Smooth muscle cell (in vitro differentiated cells): ENCODE data around the gene USP3. TPM values are rescaled to one million over a fixed set of nuclear protein-coding genes. Genes with fewer than 3 reads are reported as not detected.

ENCODE experiments used
- DNase-seq: peaks from one replicate; lab custom pipeline; 2025; ENCODE audit not compliant: unreplicated experiment; lab: John Stamatoyannopoulos, UW
- H2AFZ ChIP-seq: fragments of 200-600 bp; sonication (generic); 2 replicates; pipeline ENCODE4 v1.6.0; 2016; ENCODE audit warnings: antibody characterized with exemption, low read depth, mild to moderate bottlenecking
- H3F3A ChIP-seq: fragments of 200-600 bp; sonication (generic); 2 replicates; pipeline ENCODE4 v1.6.0; 2017; ENCODE audit warnings: antibody characterized with exemption, low read depth
- H3K27ac ChIP-seq: fragments of 200-600 bp; sonication (generic); 2 replicates; pipeline ENCODE4 v1.5.1; 2016; ENCODE audit warnings: low read depth, mild to moderate bottlenecking
- H3K27me3 ChIP-seq: fragments of 200-600 bp; sonication (generic); 2 replicates; pipeline ENCODE4 v1.6.1; 2016; ENCODE audit warnings: low read depth, mild to moderate bottlenecking
- H3K36me3 ChIP-seq: fragments of 200-600 bp; sonication (generic); 2 replicates; pipeline ENCODE4 v1.5.1; 2016; ENCODE audit warnings: low read depth
- H3K4me1 ChIP-seq: fragments of 200-600 bp; sonication (generic); 2 replicates; pipeline ENCODE4 v1.5.1; 2016; ENCODE audit warnings: low read depth
- H3K4me2 ChIP-seq: fragments of 200-600 bp; sonication (generic); 2 replicates; pipeline ENCODE4 v1.6.0; 2016; ENCODE audit warnings: mild to moderate bottlenecking
- H3K4me3 ChIP-seq: fragments of 200-600 bp; sonication (generic); 2 replicates; pipeline ENCODE4 v1.5.1; 2016; ENCODE audit warnings: mild to moderate bottlenecking
- H3K79me2 ChIP-seq: fragments of 200-600 bp; sonication (generic); 2 replicates; pipeline ENCODE4 v1.6.0; 2016; ENCODE audit warnings: low read depth, mild to moderate bottlenecking
- H3K9ac ChIP-seq: fragments of 200-600 bp; sonication (generic); 2 replicates; pipeline ENCODE4 v1.6.0; 2016; ENCODE audit warnings: low read depth
- H3K9me3 ChIP-seq: fragments of 200-600 bp; sonication (generic); replicated peaks from 2 replicates; pipeline ENCODE4 v1.5.1; 2016; ENCODE audit warnings: low read depth
- H4K20me1 ChIP-seq: fragments of 200-600 bp; sonication (generic); 2 replicates; pipeline ENCODE4 v1.6.0; 2016; ENCODE audit warnings: low read depth
- WGBS: methylation state at CpG from one replicate; pipeline ENCODE4 v1.1.7; 2016; ENCODE audit warnings: low lambda C conversion rate; 5-methylcytosine and 5-hydroxymethylcytosine counted together
- polyA plus RNA-seq: library from polyadenylated mRNA; unstranded; fragments of >200 nt; fragmentation: Nextera tagmentation; extraction: Ambion mirVana; gene quantifications from 2 replicates; pipeline ENCODE4 v1.2.1, GENCODE V29; 2016
- total RNA-seq: library from RNA; depleted of rRNA; stranded (reverse); fragments of >200 nt; gene quantifications from 2 replicates; pipeline ENCODE4 v1.2.3, GENCODE V29; 2014
- TF ChIP-seq, protein P1 (sequence below): fragments of 200-600 bp; sonication (generic); IDR thresholded peaks from 2 replicates; pipeline ENCODE4 v1.5.1; 2017; ENCODE audit warnings: borderline replicate concordance, mild to moderate bottlenecking, antibody characterized with exemption; ENCODE audit not compliant: insufficient read depth, poor library complexity, severe bottlenecking

The USP3 gene
- total and polyA plus RNA-seq, 2 experiments from 2014 or later, result 17.1 to 26.2 TPM

DNA sequence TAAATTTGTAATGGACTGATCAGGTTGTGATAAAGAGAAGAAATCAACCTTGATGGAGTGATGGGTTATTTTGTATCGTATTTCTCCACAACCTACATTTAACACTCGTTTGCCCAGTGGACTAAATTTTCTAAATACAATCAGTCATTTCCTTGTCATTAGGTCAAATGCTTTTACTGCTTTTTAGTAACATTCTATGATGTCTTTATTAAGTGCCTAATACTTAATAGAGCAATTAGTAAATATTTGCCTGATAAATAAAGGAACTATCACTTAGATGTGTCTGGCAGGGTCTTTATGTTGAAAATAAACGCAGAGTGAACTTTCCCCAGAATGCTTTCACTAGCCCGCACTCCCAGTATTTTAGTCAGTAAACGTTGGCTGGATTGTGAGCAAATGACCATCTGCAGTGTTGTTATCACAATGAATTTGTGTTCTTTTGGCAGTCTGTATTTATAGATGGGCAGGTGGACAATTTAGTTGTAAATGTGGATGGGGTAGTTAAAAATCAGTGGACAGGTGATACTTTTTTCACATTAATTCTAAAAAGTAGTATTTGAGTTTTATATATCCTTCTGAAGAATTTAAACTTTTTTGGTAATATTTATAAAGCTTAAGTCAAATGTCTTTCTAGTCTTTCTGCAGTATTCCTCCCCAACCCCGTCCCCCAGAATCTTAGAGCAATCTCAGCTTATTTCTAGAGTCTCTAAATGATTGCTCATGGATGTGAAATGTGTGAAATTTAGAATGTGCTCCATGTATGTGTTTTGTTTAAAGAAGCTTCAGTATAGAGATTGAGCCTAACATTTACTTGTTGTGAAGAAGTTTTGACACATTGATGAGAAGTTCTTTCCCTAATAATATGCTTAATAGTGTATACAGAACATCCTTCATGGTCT lies 4.9 kb downstream of the USP3 start:
- H3K9me3 ChIP-seq, result no peaks in the 10 kb centered on the region
- peak overlapping the region; percentile 58 for H3K4me2 ChIP-seq
- H3K4me1 ChIP-seq, result peaks cover 33% of the 10 kb centered on the region
- H3K9ac ChIP-seq, result no peak overlapping the region
- no peak for DNase-seq
- no peak overlapping the region for H3K4me3 ChIP-seq
- no peaks in the 10 kb centered on the region for H3K27me3 ChIP-seq
- peaks cover 90% of the 10 kb centered on the region for H3K79me2 ChIP-seq
- H2AFZ ChIP-seq, result no peak overlapping the region
- WGBS, result 66% methylated on average over 6 of the region's 6 CpGs
- H3K36me3 ChIP-seq, result no peaks in the 10 kb centered on the region
- H3F3A ChIP-seq, result peaks cover 13% of the 10 kb centered on the region
- H4K20me1 ChIP-seq, result peaks cover 86% of the 10 kb centered on the region
- peak overlapping the region; percentile 62 for H3K27ac ChIP-seq
- TF ChIP-seq, protein P1, sequence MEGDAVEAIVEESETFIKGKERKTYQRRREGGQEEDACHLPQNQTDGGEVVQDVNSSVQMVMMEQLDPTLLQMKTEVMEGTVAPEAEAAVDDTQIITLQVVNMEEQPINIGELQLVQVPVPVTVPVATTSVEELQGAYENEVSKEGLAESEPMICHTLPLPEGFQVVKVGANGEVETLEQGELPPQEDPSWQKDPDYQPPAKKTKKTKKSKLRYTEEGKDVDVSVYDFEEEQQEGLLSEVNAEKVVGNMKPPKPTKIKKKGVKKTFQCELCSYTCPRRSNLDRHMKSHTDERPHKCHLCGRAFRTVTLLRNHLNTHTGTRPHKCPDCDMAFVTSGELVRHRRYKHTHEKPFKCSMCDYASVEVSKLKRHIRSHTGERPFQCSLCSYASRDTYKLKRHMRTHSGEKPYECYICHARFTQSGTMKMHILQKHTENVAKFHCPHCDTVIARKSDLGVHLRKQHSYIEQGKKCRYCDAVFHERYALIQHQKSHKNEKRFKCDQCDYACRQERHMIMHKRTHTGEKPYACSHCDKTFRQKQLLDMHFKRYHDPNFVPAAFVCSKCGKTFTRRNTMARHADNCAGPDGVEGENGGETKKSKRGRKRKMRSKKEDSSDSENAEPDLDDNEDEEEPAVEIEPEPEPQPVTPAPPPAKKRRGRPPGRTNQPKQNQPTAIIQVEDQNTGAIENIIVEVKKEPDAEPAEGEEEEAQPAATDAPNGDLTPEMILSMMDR, result no peak

DNA sequence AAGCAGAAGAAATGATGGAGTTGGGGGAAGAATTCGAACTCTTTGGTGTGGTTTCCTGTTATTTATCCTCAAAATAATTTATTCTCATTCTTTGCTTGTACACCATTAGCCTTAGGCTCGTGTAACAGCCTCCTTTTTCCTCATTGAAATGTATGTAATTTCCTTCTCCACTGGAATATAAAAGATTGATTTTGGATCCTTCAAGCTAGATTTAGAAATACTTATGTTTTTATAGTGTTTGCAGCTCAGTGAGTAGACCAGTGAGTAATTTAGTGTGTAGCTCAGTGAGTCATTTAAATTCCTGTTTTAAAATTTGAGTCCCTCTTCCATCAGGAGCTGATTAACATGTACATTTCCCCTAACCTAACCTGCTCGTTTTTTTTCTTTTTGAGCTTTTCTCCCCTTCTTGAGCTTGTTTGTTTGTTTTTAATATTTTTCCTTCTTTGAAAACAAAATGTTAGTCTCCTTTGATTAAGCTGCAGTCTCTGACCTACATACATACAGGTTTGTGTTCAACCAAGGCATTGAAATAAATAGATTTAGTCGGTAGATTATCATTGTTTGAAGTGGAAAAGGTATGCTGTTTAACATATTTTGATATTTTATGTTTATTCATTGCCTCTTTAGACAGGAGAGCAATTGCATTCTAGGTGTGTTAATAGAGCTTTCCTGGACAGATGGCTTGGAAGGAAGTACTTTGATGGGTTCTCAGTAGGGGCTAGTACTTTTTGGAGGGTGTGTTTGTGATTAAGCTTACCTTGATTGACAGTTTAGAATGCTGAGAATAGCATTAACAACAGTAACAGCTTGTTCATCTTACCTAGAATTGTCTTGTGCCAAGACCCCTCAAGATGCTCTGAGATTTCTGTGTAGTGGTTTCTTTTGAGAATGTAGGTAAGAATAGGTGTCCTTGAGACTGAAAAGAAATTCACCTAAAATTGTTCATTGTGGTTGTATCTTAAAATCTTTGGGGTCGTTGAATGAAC lies 5.9 kb downstream of the USP3 start:
- H3K27ac ChIP-seq, result peak overlapping the region; percentile 62
- H3K4me1 ChIP-seq, result peaks cover 43% of the 10 kb centered on the region
- H3K79me2 ChIP-seq, result peaks cover 96% of the 10 kb centered on the region
- peaks cover 96% of the 10 kb centered on the region for H4K20me1 ChIP-seq
- H3F3A ChIP-seq, result peaks cover 13% of the 10 kb centered on the region
- H3K27me3 ChIP-seq, result no peaks in the 10 kb centered on the region
- no peaks in the 10 kb centered on the region for H3K9me3 ChIP-seq
- no peak for DNase-seq
- WGBS, result 49% methylated on average over 5 of the region's 5 CpGs
- no peaks in the 10 kb centered on the region for H3K36me3 ChIP-seq
- H3K4me2 ChIP-seq, result peak overlapping the region; percentile 58
- TF ChIP-seq, protein P1, result no peak
- H3K4me3 ChIP-seq, result no peak overlapping the region
- no peak overlapping the region for H3K9ac ChIP-seq
- H2AFZ ChIP-seq, result no peak overlapping the region

DNA sequence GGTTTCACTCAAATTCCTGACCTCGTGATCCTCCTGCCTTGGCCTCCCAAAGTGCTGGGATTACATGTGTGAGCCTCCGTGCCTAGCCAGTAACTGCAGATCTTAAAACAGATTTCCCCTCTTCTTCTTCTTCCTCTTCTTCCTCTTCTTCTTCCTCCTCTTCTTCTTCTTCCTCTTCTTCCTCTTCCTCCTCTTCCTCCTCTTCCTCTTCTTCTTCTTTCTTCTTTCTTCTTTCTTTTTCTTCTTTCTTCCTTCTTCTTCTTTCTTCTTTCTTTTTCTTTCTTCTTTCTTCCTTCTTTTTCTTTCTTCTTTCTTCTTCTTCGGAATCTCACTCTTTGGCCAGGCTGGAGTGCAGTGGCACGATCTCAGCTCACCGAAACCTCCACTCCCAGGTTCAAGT lies 7.8 kb downstream of the USP3 start:
- 76% methylated on average over 5 of the region's 5 CpGs for WGBS
- Histone ChIP-seq H2AFZ (no peak overlapping the region), H3K9ac (no peak overlapping the region), H4K20me1 (peaks cover 98% of the 10 kb centered on the region), H3K79me2 (peaks cover 96% of the 10 kb centered on the region), H3K9me3 (no peaks in the 10 kb centered on the region), H3K36me3 (no peaks in the 10 kb centered on the region), H3K27ac (no peak overlapping the region), H3K4me1 (peaks cover 49% of the 10 kb centered on the region), H3K4me2 (no peak overlapping the region), H3K27me3 (no peaks in the 10 kb centered on the region), H3K4me3 (no peak overlapping the region), H3F3A (peaks cover 7% of the 10 kb centered on the region)
- no peak for DNase-seq
- TF ChIP-seq, protein P1, result no peak
